Measurements from ENCODE around the gene FBXL15.

FBXL15 gene

DNA sequence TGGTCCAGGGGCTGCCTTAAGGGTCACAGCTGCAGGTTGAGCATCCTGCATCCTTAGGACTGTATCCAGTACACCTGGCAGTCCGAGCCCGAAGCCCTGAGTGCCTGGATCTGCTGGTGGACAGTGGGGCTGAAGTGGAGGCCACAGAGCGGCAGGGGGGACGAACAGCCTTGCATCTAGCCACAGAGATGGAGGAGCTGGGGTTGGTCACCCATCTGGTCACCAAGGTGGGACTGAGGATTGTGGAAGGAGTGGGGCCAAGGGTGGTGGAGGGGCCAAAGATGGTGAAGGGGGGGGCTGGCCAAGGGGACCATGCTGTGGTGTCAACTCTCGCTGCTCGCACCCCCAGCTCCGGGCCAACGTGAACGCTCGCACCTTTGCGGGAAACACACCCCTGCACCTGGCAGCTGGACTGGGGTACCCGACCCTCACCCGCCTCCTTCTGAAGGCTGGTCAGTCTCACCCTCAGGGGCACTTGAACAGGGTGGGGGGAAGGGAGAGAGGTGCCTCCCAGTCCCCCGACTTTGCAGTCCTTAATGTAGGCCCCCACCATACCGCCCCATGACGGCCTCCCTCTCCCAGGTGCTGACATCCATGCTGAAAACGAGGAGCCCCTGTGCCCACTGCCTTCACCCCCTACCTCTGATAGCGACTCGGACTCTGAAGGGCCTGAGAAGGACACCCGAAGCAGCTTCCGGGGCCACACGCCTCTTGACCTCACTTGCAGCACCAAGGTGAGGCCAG lies 19.9 kb upstream of the FBXL15 start:
- no peak for ATAC-seq
- no peak for TF ChIP-seq GLIS3 (CRISPR knock-in tag; IDR thresholded peaks at IDR 0.05)
- no peak for TF ChIP-seq ZC3H10 (CRISPR knock-in tag; IDR thresholded peaks at IDR 0.05)
- TF ChIP-seq, protein P1, sequence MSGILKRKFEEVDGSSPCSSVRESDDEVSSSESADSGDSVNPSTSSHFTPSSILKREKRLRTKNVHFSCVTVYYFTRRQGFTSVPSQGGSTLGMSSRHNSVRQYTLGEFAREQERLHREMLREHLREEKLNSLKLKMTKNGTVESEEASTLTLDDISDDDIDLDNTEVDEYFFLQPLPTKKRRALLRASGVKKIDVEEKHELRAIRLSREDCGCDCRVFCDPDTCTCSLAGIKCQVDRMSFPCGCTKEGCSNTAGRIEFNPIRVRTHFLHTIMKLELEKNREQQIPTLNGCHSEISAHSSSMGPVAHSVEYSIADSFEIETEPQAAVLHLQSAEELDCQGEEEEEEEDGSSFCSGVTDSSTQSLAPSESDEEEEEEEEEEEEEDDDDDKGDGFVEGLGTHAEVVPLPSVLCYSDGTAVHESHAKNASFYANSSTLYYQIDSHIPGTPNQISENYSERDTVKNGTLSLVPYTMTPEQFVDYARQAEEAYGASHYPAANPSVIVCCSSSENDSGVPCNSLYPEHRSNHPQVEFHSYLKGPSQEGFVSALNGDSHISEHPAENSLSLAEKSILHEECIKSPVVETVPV (CRISPR knock-in tag; IDR thresholded peaks at IDR 0.05): no peak
- no peak for TF ChIP-seq ZNF8 (CRISPR knock-in tag; IDR thresholded peaks at IDR 0.05)
- TF ChIP-seq ZNF70 (CRISPR knock-in tag; IDR thresholded peaks at IDR 0.05): no peak
- TF ChIP-seq ESRRG (CRISPR knock-in tag; IDR thresholded peaks at IDR 0.05): no peak
- no peak for TF ChIP-seq ARNTL (CRISPR knock-in tag; IDR thresholded peaks at IDR 0.05; ENCODE audit: borderline replicate concordance, low read depth)
- TF ChIP-seq ZNF565 (CRISPR knock-in tag; conservative IDR thresholded peaks at IDR 0.05; ENCODE audit: low read depth): no peak
- no peak for TF ChIP-seq CREB5 (CRISPR knock-in tag; IDR thresholded peaks at IDR 0.05; ENCODE audit: low read depth)
- TF ChIP-seq SNAI2 (CRISPR knock-in tag; IDR thresholded peaks at IDR 0.05): no peak
- no peak for TF ChIP-seq OSR1 (CRISPR knock-in tag; IDR thresholded peaks at IDR 0.05)
- TF ChIP-seq ZFP3 (CRISPR knock-in tag; IDR thresholded peaks at IDR 0.05): no peak
- TF ChIP-seq, protein P2, sequence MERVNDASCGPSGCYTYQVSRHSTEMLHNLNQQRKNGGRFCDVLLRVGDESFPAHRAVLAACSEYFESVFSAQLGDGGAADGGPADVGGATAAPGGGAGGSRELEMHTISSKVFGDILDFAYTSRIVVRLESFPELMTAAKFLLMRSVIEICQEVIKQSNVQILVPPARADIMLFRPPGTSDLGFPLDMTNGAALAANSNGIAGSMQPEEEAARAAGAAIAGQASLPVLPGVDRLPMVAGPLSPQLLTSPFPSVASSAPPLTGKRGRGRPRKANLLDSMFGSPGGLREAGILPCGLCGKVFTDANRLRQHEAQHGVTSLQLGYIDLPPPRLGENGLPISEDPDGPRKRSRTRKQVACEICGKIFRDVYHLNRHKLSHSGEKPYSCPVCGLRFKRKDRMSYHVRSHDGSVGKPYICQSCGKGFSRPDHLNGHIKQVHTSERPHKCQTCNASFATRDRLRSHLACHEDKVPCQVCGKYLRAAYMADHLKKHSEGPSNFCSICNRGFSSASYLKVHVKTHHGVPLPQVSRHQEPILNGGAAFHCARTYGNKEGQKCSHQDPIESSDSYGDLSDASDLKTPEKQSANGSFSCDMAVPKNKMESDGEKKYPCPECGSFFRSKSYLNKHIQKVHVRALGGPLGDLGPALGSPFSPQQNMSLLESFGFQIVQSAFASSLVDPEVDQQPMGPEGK (CRISPR knock-in tag; IDR thresholded peaks at IDR 0.05; ENCODE audit: borderline replicate concordance): no peak
- no peak for TF ChIP-seq CSDC2 (CRISPR knock-in tag; IDR thresholded peaks at IDR 0.05)

- no peak for ATAC-seq
- no peak for TF ChIP-seq SNAI2 (CRISPR knock-in tag; IDR thresholded peaks at IDR 0.05)
- TF ChIP-seq ZFP3 (CRISPR knock-in tag; IDR thresholded peaks at IDR 0.05): no peak
- TF ChIP-seq ARNTL (CRISPR knock-in tag; IDR thresholded peaks at IDR 0.05; ENCODE audit: borderline replicate concordance, low read depth): no peak
- no peak for TF ChIP-seq TCF4 (CRISPR knock-in tag; IDR thresholded peaks at IDR 0.05; ENCODE audit: borderline replicate concordance)
- TF ChIP-seq ZC3H10 (CRISPR knock-in tag; IDR thresholded peaks at IDR 0.05): no peak
- TF ChIP-seq RARB (CRISPR knock-in tag; IDR thresholded peaks at IDR 0.05): no peak
- no peak for TF ChIP-seq ZFP30 (CRISPR knock-in tag; IDR thresholded peaks at IDR 0.05)
These were observed 19.3 kb upstream of the FBXL15 start for GRCh38 chr10:102401342-102401654.

- no peak for TF ChIP-seq SNAI2 (CRISPR knock-in tag; IDR thresholded peaks at IDR 0.05)
- TF ChIP-seq, protein P1 (CRISPR knock-in tag; IDR thresholded peaks at IDR 0.05): no peak
- no peak for TF ChIP-seq ISL1 (CRISPR knock-in tag; IDR thresholded peaks at IDR 0.05)
These were observed 18.7 kb upstream of the FBXL15 start for GRCh38 chr10:102401735-102402511.

DNA sequence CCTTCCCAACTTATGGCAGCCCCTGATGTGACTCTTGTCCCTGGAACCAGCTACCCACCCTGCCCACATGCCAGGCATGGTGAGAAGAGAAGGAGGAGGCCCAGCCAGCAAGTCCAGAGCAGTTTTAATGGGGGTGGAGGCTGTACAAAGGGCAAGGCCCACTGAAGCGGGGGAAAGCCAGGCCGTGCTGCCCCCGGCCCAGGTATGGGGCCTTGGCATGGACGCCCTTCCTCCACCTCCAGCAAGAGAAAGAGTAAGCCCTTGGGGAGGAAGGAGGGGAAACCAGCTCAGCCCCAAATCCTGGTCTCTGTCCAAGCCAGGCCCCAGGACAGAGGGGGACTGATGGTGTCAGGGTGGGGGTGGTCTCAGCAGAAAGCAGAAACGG lies 18.1 kb upstream of the FBXL15 start:
- ATAC-seq: no peak
- TF ChIP-seq GLIS3 (CRISPR knock-in tag; IDR thresholded peaks at IDR 0.05) (no peak), RARB (CRISPR knock-in tag; IDR thresholded peaks at IDR 0.05) (no peak), POU6F1 (CRISPR knock-in tag; IDR thresholded peaks at IDR 0.05; ENCODE audit: borderline replicate concordance, low read depth) (no peak), CSDC2 (CRISPR knock-in tag; IDR thresholded peaks at IDR 0.05) (no peak), BACH2 (CRISPR knock-in tag; IDR thresholded peaks at IDR 0.05; ENCODE audit: borderline replicate concordance) (no peak)
- TF ChIP-seq, protein P3, sequence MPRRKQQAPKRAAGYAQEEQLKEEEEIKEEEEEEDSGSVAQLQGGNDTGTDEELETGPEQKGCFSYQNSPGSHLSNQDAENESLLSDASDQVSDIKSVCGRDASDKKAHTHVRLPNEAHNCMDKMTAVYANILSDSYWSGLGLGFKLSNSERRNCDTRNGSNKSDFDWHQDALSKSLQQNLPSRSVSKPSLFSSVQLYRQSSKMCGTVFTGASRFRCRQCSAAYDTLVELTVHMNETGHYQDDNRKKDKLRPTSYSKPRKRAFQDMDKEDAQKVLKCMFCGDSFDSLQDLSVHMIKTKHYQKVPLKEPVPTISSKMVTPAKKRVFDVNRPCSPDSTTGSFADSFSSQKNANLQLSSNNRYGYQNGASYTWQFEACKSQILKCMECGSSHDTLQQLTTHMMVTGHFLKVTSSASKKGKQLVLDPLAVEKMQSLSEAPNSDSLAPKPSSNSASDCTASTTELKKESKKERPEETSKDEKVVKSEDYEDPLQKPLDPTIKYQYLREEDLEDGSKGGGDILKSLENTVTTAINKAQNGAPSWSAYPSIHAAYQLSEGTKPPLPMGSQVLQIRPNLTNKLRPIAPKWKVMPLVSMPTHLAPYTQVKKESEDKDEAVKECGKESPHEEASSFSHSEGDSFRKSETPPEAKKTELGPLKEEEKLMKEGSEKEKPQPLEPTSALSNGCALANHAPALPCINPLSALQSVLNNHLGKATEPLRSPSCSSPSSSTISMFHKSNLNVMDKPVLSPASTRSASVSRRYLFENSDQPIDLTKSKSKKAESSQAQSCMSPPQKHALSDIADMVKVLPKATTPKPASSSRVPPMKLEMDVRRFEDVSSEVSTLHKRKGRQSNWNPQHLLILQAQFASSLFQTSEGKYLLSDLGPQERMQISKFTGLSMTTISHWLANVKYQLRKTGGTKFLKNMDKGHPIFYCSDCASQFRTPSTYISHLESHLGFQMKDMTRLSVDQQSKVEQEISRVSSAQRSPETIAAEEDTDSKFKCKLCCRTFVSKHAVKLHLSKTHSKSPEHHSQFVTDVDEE (CRISPR knock-in tag; IDR thresholded peaks at IDR 0.05): no peak
- TF ChIP-seq, protein P2 (CRISPR knock-in tag; IDR thresholded peaks at IDR 0.05; ENCODE audit: borderline replicate concordance): no peak

More at GRCh38 chr10:102401735-102402511, 18.7 kb upstream of the FBXL15 start:
- ATAC-seq: peak; percentile 19; the same call in 2 of the 3 replicates

All from SK-N-SH treated with all-trans-retinoic acid at 6 μM for 48 hours (cell line).